ENCODE results near the gene DOCK11.
"Not testable (repeated sequence)": the region's sequence is repeated elsewhere in the genome, so short reads cannot be mapped to it uniquely, and the experiment has no call there.

Gene DOCK11

DNA sequence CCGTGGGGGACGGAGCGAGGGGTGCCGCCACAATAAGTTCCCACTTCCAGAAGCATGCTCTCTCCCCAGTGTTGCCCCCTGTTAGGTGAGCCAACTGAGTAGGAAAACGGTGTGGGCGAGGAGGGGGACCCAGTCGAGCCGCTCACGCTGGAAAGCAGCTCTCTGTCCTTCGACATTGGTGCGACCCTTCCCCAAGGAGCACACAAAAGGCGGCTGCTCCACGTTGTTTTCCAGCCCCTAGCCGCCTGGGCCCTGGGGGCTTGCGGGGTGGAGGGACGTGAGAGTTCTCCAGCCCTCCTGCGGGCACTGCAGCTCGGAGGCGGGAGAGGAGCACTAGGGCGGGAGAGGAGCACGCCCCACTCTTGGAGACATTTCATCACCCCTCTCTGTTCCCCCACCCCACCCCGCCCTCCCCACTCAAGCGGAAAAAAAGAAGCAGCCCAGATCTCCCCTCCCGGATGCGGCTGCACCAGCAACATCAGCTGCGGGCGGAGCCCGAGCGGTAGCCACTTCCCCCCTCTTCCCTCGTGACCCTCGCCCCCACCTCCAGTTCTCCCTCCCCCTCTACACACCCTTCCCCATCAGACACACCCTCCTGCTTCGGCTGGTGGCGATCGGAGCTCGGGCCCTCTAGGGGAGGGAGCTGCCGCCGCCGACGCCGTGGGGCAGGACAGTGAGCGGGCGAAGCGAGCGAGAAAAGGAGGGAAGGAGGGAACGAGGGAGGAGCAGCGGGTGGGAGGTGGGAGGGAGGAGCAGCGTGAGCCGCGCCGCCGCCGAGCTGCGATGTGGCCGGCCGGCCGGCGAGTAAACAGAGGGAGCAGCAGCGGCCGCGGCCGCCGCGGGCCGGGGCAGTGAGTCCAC lies at the start of gene DOCK11:
Gene DOCK11, plus strand, starts transcription at position 755 of the 861 bp plus-strand sequence. CDS start 157 bp downstream, outside the sequence.
- peak; percentile 16 for DNase-seq

DNA sequence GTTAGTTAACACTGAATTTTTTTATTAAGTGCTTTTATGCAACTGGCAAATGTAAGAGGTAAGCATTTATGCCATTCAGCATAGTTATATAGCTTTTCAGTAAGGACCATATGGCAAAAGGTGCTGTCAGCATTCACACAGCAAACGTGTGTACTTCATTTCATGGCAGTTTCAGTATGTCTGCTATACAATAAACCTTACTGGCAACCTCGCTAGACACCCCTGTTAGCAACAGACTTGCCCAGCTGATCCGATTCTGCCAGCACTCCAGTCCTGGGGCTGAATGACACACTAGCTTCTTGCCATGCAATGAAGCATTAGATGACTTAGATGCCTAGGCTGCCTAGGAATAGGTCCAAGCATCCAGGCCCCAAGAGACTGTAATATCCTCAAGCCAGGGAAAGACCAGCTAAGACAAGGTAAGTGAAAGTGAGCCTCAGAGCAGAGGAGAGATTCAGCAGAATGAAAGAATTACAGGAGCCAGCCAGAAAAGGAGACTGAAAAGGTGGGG lies 47.3 kb upstream of the DOCK11 start:
- DNase-seq, result no peak

DNA sequence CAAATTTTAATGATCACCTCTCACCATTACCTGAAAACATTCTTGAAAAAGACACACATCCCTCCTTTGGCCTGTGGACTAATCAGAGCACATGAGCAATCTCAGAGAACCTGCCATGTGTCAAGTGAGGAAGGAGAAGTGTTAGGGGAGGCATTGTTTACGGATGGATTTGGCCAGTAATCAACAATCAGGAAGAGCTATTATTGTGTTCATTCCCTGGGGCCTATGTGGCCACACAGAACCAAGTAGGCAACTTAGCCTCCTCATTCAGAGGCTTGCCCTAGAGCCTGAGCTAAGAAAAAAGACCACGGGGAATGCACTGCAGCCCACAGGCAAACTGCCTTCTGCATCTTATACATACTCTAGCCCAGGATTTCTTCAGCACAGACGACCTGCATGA lies 40.6 kb upstream of the DOCK11 start:
- no peak for DNase-seq

DNA sequence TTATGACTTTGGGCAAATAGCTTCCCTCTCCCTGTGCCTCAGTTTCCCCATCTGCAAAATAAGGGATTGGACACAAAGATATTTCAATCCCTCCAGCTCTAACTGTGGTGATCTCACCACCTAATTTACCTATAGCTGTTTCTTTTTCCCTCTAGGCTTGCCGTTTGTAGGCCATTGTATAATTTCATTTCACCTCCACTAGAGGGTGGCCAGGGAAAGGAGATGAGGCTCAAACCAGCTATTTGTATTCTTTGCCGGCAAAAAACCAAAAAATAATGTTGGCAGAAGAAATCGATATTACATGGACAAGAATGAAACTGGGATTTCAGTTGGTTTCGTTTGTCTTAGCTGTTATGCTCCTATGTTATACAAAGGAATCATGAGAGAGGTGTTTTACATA lies 36.1 kb upstream of the DOCK11 start:
- DNase-seq, result peak; percentile 45

DNA sequence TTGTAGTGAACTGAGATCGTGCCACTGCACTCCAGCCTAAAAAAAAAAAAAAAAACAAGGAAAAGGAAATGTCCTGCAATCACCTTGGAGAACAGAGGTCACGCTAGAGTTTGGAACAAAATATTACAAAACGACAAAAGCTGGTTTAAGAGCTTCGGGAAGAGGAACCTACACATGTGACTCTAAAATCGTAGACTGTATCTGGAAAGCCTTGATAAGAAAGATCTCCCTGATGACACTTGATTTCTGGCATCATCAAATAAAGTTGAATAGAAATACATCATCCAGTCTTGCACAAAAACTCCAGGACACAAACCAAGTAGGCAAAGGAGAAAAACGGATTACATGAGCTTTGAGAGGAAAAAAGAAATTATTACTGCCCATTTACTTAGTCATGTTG lies 31.1 kb upstream of the DOCK11 start:
- no peak for DNase-seq

DNA sequence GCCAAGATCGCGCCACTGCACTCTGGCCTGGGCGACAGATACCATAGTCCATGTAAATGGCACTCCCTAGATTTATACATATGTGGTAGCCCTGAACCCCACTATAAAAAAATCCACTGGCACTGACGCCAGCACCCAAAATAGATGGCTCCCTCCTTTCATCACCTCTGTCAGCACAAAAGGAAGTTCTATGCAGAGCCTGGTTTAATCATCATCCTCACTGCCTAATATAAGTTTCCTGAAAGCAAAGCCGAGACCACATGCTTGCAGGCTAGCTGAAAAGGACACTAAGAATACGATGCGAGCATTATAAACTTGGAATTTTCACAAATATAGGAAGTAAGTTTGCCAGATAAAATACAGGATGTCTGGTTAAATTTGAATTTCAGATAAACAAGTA lies 27.5 kb upstream of the DOCK11 start:
- DNase-seq, result no peak

DNA sequence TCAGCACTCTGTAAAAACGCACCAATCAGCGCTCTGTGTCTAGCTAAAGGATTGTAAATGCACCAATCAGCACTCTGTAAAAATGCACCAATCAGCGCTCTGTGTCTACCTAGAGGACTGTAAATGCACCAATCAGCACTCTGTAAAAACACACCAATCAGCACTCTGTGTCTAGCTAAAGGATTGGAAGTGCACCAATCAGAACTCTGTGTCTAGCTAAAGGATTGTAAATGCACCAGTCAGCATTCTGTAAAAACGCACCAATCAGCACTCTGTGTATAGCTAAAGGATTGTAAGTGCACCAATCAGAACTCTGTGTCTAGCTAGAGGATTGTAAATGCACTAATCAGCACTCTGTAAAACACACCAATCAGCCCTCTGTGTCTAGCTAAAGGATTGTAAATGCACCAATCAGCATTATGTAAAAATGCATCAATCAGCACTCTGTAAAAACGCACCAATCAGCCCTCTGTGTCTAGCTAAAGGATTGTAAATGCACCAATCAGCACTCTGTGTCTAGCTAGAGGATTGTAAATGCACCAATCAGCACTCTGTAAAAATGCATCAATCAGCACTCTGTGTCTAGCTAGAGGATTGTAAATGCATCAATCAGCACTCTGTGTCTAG lies 24.8 kb upstream of the DOCK11 start:
- DNase-seq, result not testable (repeated sequence)

DNA sequence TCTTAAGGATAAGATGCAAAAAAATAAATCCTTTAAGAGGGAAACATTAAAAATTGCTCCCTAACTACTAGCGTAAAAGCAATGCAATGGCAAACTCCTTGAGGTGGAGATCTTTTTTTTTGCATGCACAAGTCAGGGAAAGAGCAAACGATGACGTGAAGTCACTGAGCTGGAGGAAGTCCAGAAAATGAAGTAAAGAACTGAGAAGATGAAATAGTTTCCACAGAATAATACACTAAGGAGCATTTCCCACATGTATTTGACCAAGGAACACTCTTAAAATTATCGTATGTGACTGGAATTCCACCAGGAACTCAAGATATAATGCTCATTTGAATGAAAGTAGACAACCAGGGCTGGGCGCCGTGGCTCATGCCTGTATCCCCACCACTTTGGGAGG lies 21.0 kb upstream of the DOCK11 start:
- DNase-seq, result no peak

DNA sequence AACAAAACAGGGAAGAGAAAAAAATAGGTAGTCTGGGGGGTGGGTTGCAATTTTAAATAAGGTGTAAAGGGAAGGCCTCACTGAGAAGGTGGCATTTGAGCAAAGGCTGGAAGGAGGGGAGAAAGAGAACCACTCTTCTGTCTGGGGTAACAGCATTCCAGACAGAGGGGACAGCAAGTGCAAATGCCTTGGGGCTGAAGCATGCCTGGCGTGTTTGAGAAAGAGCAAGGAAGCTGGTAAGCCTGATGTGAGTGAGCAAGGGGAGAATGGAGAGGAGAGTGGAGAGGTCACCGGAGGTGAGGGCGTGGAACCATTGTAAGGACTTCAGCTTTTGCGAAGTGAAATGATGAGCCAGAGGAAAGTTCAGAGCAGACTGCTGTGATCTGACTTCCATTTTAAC lies 19.7 kb upstream of the DOCK11 start:
- DNase-seq, result no peak

DNA sequence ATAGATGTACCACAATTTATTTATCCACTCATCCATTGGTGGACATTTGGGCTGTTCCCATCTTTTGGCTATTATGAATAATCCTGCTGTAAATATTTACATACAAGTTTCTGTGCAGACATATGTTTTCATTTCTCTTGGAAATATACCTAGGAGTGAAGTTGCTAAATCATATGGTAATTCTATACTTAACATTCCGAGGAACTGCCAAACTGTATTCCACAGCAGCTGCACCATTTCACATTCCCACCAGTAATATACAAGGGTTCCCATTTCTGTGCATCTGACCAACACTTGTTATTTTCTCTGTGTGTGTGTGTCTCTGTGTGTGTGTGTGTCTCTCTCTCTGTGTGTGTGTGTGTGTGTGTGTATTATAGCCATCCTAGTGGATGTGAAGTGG lies 15.4 kb upstream of the DOCK11 start:
- no peak for DNase-seq

DNA sequence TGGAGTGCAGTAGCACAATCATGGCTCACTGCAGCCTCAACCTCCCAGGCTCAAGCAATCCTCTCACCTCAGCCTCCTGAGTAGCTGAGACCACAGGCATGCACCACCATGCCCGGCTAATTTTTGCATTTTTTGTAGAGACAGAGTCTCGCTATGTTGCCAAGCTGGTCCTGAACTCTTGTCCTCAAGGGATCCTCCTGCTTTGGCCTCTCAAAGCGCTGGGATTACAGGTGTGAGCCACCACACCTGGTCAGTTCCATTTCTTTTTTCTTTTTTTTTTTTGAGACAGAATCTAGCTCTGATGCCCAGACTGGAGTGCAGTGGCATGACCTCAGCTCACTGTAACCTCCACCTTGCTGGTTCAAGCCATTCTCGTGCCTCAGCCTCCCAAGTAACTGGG lies 13.2 kb upstream of the DOCK11 start:
- DNase-seq, result not testable (repeated sequence)

DNA sequence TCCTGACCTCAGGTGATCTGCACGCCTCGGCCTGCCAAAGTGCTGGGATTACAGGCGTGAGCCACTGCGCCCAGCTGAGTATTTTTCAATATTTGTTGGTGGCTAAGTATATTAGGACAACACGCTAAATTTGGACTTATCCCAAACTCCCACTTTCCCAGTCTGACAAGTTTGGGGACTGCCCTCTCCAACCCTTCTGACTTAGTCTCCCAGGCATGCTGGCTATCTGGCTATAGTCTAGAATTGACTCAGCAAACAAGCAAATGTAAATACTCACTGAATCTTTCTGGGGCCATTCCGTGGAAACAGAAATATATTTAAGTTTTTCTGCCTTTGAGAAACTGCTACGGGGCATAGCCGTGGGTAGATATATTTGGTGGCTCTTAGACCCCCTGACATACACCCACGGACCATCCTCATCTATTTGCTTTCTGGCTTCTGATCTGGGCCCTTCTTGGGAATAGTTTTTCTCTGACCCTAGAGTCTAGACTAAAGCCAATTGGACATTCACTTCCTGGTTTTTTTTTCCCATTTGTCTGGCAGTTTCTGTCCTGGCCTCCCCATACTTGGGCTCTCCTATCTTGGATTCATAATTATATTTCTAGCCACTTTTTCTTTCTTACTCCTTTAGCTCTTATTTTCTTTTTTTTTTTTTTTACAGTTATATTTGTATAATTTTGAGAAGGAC lies 11.3 kb upstream of the DOCK11 start:
- no peak for DNase-seq

DNA sequence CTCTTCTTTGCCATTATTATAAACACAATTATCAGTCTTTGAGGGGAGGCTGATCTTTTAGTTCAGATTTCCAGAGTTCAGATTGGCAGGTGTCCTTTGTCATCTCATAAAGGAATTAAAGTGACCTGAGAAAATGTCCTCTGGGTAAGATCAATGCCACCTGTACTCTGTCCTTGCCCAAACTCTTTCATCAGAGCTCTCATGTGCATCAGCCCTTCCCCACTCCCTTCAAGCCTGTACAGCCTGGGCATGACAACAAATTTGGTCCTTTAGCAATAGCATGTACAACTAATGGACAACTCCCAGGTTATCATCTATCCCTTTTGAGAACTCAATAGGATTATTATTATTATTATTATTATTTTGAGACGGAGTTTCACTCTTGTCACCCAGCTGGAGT lies 8.9 kb upstream of the DOCK11 start:
- not testable (repeated sequence) for DNase-seq

DNA sequence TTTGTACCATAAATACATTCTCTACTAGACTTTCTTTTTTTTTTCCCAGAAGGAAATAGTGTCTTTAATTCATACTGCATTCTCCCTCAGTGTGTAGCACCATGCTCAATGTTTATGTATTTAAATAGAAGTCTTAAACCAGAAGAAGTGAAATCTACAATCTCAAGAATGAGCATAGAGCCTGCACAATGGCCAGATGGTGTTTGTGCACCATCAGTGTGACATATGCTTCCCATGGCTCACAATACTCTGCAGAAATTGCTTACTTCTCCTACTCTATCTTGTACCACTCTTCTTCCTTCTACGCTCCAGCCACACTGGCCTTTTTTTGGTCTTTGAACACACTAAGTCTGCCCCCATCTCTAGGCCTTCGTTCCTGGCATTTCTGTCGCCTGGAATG lies 2.6 kb upstream of the DOCK11 start:
- no peak for DNase-seq

DNA sequence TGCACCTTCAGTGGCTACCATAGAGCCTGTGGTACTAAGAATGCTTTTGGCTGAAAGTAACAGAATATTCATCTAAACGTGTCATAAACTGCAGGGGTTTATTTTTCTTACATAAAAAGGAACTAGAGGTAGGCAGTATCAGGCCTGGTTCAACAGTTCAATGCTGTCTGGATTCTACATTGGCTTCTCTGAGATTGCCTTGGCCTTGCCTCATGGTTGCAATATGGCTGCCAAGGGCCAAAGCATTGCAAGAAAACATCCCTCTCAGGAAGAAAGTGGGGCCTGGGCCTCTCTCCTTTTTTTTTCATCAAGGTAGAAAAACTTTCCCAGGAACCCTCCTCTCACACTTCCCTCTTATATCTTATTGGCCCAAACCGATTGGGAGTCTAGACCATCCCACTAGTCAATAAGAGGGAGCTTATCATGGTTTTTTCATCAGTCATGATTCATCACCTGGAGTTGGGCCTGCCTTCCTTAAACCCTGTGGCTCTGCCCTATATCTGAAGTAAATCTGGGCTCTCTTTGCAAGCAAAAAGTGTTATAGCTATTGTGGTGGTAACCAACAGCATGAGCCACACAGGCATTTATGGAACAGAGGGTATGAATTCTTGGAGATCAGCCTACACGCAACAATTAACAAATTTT lies 1.8 kb upstream of the DOCK11 start:
- DNase-seq, result no peak

DNA sequence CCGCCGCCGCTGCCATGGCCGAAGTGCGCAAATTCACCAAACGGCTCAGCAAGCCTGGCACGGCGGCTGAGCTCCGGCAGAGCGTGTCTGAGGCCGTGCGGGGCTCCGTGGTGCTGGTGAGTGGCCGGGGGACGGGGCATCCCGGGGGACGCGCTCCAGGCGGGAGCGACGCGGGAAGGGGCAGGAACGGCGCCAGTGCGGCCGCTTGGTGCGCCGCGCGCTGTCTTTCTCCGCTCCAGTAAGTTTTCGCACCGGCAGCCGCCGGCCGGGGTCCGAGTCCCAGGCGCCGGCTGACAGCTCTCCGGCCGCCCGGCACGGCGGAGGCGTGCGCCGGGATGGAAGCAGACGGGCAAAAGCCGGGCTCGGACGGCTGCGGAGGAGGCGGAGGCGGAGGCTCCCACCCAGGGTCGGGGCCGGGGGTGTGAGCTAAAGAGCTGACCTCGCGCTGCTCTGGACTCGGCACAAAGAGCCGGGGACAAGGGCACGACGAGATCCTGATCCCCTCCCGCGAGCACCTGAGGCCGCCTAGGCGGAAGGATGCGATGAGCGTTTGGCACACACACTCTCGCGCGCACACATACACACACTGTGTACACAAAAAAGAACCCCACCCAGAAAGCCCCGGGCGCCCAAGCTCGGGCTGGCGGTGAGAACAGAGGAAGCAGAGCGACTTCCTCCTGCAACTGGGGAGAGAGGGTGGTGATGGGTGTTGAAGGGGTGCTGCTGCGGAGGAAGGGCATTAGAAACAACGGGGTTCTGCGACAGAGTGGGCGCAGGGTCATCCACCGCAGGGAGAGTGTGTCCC lies 545 bp downstream of the DOCK11 start:
- DNase-seq, result peak; percentile 14

DNA sequence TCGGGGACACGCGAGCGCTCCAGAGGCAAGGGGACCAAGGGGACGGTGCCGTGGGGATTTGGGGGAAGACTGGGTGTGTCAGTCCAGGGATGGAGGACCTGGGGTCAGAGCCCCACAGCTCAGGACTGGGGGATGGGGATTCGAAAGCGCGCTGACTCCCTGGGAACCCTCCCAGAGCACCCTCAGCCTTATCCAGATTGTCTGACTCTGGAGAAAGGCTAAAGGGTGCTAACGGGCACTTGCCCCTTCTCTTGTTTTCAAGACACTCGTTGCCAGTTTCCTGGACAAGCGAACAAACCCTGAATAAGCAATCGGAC lies 1.1 kb downstream of the DOCK11 start:
- no peak for DNase-seq

DNA sequence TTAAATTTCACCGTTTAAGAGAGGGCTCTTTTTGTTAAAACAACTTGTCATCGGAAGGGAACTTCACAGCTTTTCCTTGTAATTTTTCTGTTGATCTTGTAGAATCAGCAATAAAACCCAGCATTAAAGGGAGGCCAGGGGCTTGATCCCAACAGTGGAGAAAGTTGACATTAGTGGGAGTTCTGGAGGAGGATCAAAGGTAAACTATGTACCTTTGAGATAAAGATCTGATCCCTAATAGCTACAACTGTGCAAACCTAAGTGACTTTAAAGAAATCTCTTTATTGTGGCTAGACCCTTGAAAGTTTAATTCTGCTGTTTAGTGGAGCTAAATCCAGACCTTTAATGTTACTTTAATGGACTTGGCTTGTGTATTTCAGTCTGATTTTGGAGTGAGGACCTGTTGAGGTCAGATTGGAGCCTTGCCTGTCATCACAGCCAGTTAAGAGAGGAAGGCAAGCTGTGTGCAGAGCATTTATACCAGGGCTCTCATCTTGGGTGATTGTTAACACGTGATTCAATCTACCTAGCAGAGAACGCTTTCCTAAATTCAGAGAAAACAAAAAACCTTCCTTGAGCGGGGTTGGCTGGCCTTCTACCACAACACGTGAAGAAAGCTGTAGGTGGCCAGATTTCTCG lies 1.7 kb downstream of the DOCK11 start:
- no peak for DNase-seq

DNA sequence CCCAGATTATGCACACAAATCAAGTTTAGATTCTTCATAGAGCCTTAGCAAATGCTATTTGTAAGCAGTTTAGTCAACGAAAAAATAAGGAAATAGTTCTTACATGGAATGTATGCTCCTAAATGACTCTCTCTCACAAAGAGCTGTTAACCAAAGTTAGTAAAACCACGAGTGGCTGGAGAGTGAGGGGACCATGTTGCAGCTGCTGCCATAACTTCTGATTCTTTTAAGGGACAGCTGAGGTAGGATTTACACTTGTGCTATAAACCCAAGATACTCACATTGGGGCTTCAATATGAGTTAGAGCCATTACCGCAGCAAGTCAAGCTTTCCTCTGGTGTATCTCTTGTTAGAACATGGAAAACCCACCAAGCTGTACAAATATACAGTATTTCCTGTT lies 2.7 kb downstream of the DOCK11 start:
- no peak for DNase-seq

DNA sequence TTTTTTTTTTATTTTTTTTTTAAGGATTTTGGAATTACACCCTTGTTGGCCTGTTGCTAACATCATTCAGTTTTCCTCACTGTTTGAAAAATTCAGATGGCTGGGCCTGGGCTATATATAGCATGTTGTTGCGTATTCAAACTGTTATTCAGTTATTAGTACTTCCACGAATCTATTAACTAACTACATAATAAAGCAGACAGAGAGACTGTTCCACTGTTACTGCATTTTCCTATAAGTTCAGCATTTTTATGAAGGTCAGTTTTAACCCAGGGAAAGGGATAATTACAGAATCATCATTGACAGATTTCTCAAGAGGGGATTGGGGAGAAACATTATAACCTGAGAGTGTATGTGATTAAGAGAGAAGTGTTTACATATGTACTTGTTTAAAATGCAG lies 3.1 kb downstream of the DOCK11 start:
- no peak for DNase-seq

DNA sequence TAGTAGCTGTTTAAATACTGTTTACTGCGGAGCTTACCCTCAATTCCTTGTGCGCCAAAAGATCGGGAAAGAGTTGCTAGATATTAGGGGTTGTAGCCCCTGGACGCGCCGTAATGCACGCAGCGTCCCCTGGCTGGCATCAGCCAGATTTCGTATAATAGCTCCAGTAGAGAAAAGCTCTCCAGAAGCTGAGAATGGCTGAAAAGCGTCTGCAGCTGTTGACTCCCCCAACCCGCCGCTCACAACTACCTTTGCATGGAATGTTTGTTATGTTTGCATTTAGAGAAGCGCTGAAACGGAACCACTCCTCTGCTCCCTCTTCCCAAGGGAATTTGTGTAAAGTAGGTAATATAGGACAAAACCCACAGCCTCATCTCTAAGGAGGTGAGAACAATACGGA lies 3.7 kb downstream of the DOCK11 start:
- DNase-seq, result no peak

DNA sequence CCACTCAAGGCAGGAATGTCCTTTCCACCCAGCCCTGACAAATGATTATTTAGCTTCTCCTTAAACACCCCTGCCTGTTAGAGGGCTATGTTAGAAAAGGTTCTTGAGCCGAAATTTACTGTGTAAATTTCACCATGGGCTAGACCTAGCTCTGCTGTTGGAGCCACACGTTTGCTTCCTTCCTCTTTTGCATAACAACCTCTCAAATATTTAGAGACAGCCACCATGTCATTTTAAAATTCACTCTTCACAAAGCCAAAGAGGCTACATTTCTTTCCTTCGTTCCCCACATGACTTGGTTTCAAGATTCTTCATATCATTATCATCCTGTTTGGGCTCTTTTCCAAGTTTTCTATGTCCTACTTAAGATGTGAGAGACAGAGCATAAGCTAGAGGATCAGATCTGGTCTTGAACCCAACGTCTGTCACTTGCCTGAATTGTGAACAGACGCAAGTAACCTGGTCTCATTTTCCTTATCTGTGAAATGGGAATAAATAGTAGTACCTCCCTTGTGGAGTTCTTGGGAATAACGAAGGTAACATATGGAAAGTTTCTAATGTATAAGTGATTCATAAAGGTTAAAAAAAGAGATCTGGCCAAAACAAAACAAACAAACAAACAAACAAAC lies 6.7 kb downstream of the DOCK11 start:
- no peak for DNase-seq
